ENCODE data around the gene HSH2D. TPM values are rescaled to one million over a fixed set of nuclear protein-coding genes. Genes with fewer than 3 reads are reported as not detected.

Gene HSH2D
- total RNA-seq, 1 experiment from 2014 or later = not detected

DNA sequence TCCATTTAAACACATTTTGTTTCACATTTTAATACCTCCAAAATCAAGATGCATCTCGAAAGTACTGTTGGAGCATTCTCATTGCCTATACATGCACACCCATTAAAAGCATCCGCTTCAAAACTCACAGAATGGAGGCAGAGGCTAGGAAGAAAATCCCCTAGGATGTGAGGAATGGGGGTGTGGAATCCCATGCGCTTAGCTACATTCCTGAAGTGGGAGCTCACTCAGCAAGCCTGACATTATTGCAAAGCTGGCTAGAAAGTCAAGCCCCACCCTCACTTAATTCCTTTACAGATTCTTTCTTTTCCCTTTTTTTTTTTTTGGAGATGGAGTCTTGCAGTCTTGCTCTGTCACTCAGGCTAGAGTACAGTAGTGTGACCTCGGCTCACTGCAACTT is 37.1 kb downstream of the HSH2D start:
- no peaks in the 10 kb centered on the region for H3K27me3 ChIP-seq (replicated peaks)
- peaks cover 16% of the 10 kb centered on the region for H3K4me1 ChIP-seq (replicated peaks)
- H3K27ac ChIP-seq = peak overlapping the region; percentile 53
- no peaks in the 10 kb centered on the region for H3K9me3 ChIP-seq (replicated peaks)
- H3K4me3 ChIP-seq = no peak overlapping the region
- DNase-seq (ENCODE audit: low read depth in 1 of 2, low spot score in 2 of 2) = peak; percentile 71 to 80
- H3K36me3 ChIP-seq = no peaks in the 10 kb centered on the region

DNA sequence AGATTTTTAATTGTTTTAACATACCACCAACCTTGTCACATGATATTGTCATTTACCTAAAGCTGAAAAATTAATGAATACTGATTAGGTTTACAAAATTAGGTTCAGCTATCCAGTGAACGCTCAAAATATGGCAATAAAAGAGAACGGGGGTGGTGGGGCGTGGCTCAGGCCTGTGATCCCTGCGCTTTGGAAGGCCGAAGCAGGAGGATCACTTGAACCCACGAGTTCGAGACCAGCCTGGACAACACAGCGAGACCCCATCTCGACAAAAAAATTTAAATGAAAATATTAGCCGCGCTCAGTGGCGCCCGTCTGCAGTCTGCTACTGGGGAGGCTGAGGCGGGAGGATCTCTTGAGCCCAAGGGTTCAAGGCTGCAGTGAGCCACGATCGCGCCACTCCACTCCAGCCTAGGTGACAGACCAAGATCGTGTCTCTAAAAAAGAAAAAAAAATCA is 41.2 kb downstream of the HSH2D start:
- H3K4me1 ChIP-seq (replicated peaks) = peaks cover 22% of the 10 kb centered on the region
- H3K36me3 ChIP-seq = peaks cover 27% of the 10 kb centered on the region
- no peak for DNase-seq (ENCODE audit: low read depth in 1 of 2, low spot score in 2 of 2)
- no peak overlapping the region for H3K27ac ChIP-seq
- H3K27me3 ChIP-seq (replicated peaks) = no peaks in the 10 kb centered on the region
- H3K9me3 ChIP-seq (replicated peaks) = no peaks in the 10 kb centered on the region
- peak overlapping the region; percentile 59 for H3K4me3 ChIP-seq

DNA sequence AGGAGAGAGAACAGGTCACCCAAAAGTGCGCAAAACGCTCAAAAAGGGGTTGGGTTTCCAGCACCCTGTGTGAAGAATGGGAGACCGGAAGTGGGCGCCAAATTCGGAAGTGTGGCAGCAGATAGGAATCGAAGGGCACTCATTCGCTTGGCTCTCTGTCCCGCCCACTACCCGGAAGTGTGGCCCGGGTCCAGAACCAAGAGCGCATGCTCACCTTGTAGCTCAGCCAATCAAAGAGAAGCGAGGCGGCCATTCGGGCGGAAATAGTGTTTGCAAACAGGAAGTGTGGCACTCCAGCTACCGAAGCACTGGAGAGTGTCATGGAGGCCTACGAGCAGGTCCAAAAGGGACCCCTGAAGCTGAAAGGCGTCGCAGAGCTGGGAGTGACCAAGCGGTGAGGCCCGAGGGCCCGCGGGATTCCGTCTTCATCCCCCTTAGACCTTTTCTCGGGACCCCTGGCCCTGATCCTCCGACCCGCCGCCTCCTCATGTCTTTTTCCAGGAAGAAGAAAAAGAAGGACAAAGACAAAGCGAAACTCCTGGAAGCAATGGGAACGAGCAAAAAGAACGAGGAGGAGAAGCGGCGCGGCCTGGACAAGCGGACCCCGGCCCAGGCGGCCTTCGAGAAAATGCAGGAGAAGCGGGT is 41.8 kb downstream of the HSH2D start, which contains the start of gene FAM32A:
Gene FAM32A, plus strand, starts transcription at position 288 of the 645 bp plus-strand sequence. Its CDS starts 33 bp downstream, at position 321.
- no peaks in the 10 kb centered on the region for H3K9me3 ChIP-seq (replicated peaks)

DNA sequence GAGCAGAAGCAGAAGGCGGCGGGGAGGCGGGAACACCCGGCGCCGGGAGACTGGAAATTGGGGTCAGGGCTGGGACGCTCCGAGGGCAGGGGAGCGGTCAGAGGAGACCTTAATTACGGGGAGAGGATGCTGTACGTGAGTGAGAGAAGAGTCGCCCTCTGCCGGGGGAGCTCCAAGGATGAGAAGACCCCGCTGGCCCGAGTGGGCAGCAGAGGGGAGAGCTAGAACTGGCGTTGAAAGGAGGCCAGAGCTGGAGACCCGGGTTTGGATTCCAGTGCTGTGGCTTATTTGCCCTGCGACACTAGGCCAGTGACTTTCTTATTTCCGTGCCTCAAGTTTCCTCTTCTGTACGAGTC is 42.3 kb downstream of the HSH2D start:
- Histone ChIP-seq H3K4me1 (replicated peaks) (peaks cover 16% of the 10 kb centered on the region), H3K9me3 (replicated peaks) (no peaks in the 10 kb centered on the region)
- DNase-seq (ENCODE audit: low read depth in 1 of 2, low spot score in 2 of 2) = peak; percentile 65 to 67

More for the DNA sequence above, 41.8 kb downstream of the HSH2D start, which contains the start of gene FAM32A:
- peak within 1 kb of the TSS; percentile 59 for H3K27ac ChIP-seq
- peaks cover 20% of the 10 kb centered on the region for H3K4me1 ChIP-seq (replicated peaks)
- H3K4me3 ChIP-seq = peak within 1 kb of the TSS; percentile 59
- peaks cover 33% of the 10 kb centered on the region for H3K36me3 ChIP-seq
- H3K27me3 ChIP-seq (replicated peaks) = no peaks in the 10 kb centered on the region
- DNase-seq (ENCODE audit: low read depth in 1 of 2, low spot score in 2 of 2) = peak; percentile 96 to 100

DNA sequence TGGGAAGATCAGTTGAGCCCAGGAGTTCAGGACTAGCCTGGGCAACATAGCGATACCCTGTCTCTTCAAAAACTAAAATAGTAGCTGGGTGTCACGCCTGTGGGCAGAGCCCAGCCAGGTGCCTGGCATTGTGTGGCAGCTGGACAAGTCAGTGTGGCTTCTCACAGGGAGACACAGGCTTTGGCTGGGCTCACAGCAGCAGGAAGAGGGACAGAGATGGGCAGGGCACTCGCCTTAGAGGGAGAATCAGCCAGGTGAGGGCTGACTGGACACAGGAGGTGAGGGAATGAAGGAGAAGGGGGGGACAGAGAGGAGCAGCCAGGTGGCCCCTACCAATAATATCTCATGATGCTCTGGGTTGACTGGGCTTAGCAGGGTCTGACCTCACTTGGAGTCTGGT is 45.0 kb downstream of the HSH2D start:
- Histone ChIP-seq H3K4me3 (no peak overlapping the region), H3K27me3 (replicated peaks) (no peaks in the 10 kb centered on the region), H3K27ac (no peak overlapping the region), H3K4me1 (replicated peaks) (peaks cover 9% of the 10 kb centered on the region), H3K9me3 (replicated peaks) (no peaks in the 10 kb centered on the region), H3K36me3 (peaks cover 52% of the 10 kb centered on the region)
- DNase-seq (ENCODE audit: low read depth in 1 of 2, low spot score in 2 of 2) = no peak

More for the DNA sequence above, 42.3 kb downstream of the HSH2D start:
- Histone ChIP-seq H3K36me3 (peaks cover 38% of the 10 kb centered on the region), H3K27ac (peak overlapping the region; percentile 59), H3K4me3 (peak overlapping the region; percentile 59), H3K27me3 (replicated peaks) (no peaks in the 10 kb centered on the region)

DNA sequence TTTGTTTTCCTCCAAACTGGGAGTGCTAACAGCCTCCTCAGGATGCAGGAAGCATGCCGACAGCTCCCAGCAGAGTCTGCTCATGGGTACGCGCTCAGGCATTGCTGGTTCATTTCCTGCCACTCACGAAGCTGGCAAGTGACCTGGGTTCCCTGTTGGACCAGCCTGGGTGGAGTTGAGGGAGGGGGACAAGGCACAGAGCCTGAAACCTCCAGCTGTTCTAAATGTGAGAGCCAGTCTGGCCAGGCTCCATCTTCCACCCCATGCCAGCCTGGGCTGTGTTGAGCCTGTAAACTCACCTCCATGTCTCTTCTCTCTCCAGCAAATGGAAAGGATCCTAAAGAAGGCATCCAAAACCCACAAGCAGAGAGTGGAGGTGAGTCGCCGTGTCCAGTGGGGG is 46.7 kb downstream of the HSH2D start:
- H3K27me3 ChIP-seq (replicated peaks) = no peaks in the 10 kb centered on the region
- no peak for DNase-seq (ENCODE audit: low read depth in 1 of 2, low spot score in 2 of 2)
- H3K36me3 ChIP-seq = peaks cover 52% of the 10 kb centered on the region
- H3K27ac ChIP-seq = no peak overlapping the region
- peaks cover 6% of the 10 kb centered on the region for H3K4me1 ChIP-seq (replicated peaks)
- no peak overlapping the region for H3K4me3 ChIP-seq
- no peaks in the 10 kb centered on the region for H3K9me3 ChIP-seq (replicated peaks)

DNA sequence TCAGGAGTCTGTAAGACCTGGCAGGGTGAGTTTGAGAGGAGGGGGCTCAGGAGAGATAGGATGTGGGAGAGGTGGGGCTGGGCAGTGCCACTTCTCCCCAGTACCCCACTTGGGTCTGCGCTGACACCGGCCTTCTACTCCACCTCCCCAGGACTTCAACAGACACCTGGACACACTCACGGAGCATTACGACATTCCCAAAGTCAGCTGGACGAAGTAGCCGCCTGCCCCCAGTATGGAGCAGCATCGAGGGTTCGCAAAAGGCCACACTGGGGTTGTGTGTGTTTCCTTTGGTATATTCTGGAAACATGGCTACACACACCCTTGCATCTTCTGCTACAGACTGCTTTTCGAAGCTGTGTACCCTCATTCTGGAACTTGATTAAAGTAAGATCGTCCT is 47.3 kb downstream of the HSH2D start:
- Histone ChIP-seq H3K4me1 (replicated peaks) (peaks cover 6% of the 10 kb centered on the region), H3K9me3 (replicated peaks) (no peaks in the 10 kb centered on the region), H3K4me3 (no peak overlapping the region), H3K27me3 (replicated peaks) (no peaks in the 10 kb centered on the region), H3K27ac (no peak overlapping the region), H3K36me3 (peaks cover 52% of the 10 kb centered on the region)
- no peak for DNase-seq (ENCODE audit: low read depth in 1 of 2, low spot score in 2 of 2)

DNA sequence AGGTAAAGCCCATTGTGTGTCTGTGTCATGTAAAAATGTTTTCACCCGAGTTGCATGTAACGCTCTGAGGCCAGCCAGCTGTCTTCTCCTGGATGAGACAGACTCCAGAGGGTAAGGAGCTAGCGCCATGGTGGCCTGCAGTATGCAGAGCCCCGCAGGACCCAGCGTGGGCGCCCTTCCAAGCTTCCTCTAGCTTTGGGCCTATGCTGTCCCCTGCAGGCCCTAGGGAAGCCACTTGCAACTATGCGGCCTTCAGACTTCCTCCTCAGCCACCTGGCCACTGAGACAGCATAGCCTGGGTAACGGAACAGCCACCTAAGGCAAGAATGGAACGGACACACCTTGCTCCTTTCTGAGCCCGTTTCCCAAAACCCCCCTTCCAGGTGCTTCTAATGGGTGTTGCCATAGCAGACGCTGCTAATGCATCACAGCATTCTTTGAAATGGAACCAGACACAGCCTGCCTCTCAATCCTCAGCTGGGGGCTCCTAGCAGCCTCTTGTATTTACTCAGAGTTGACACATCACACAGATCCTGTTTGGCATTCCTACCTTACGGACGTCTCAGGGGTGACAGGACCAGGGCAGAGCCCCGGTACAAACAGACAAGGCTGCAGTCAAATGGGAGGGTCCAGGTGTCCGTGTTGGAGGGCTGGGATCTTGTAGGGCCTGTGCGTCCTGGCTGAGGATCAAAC is 47.9 kb downstream of the HSH2D start:
- Histone ChIP-seq H3K4me3 (no peak overlapping the region), H3K27me3 (replicated peaks) (no peaks in the 10 kb centered on the region), H3K36me3 (peaks cover 52% of the 10 kb centered on the region), H3K9me3 (replicated peaks) (no peaks in the 10 kb centered on the region), H3K4me1 (replicated peaks) (peaks cover 4% of the 10 kb centered on the region), H3K27ac (no peak overlapping the region)
- DNase-seq (ENCODE audit: low read depth in 1 of 2, low spot score in 2 of 2) = no peak

DNA sequence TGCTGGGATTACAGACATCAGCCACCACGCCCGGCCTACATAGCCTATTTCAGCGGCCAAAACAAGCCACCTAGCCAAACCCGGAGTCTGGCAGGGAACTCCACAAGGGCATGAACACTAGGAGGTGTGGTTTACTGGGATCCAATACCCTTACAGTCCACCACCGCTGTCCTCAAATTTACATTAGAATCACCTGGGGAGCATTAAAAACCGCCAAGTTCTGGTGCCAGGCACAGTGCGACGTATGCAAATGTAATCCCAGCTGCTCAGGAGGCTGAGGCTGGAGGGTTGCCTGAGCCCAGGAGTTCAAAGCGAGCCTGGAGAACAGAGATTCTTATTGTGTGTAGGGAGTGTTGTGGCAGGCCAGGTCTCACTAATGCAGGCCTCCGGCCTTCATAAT is 50.0 kb downstream of the HSH2D start:
- Histone ChIP-seq H3K36me3 (peaks cover 40% of the 10 kb centered on the region), H3K27me3 (replicated peaks) (no peaks in the 10 kb centered on the region), H3K4me3 (no peak overlapping the region), H3K4me1 (replicated peaks) (peaks cover 13% of the 10 kb centered on the region), H3K27ac (no peak overlapping the region), H3K9me3 (replicated peaks) (no peaks in the 10 kb centered on the region)
- no peak for DNase-seq (ENCODE audit: low read depth in 1 of 2, low spot score in 2 of 2)

DNA sequence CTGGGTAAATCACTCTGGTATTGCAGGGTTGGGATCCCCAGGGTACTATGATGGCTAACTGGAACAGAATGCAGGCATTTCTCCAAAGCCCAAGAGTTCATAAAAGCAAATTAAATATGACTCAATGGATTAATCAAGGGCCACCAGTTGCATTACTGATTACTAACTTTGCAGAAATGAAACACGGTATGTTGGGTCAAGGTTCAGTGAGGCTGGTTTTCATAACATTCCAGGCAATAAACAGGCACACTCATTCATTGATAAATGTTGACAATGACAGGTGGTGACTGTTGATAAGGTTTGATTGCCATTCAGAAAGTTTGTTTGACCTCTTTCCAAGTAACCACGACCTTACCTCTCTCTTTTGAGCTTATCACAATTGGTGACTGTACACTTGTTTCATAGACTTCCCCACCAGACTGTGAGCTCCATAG is 53.7 kb downstream of the HSH2D start:
- H3K36me3 ChIP-seq = peaks cover 31% of the 10 kb centered on the region
- H3K4me3 ChIP-seq = peak overlapping the region; percentile 77
- H3K9me3 ChIP-seq (replicated peaks) = no peaks in the 10 kb centered on the region
- DNase-seq (ENCODE audit: low read depth in 1 of 2, low spot score in 2 of 2) = no peak
- no peaks in the 10 kb centered on the region for H3K27me3 ChIP-seq (replicated peaks)
- peaks cover 21% of the 10 kb centered on the region for H3K4me1 ChIP-seq (replicated peaks)
- H3K27ac ChIP-seq = peak overlapping the region; percentile 69

DNA sequence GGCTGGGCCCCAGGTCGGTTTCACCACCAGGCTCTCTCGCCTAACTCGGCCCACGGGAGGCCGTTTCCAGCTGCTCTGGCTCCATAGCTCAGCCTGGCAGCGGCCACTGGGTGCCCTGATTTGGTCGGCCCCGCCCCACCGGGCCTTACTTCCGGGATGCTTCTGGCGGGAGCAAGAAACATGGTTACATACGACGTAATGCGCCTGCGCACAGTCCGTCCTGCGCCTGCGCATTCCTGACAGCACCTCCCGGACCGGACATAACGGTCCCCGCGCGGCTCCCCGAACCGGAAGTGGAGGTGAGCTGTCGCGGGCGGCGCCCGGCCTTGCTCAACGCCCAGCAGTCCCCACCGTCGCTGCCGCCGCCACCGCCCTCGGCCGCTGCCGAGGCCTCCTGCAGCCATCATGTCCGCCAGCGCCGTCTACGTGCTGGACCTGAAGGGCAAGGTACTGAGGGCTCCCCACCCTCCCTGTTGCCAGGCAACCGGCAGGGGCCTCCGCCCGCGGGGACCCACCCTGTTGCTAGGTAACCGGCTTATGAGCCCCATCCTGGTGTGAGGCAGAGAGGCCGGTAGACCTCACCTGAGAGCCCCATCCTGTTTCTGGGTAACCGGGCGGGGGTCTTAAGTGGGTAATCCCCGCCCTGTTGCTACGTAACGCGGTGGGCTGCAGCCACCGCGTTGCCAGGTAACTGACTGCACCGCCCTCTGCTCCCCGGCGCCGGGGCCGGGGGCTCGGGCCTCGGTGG is 54.3 kb downstream of the HSH2D start, which contains the start of gene AP1M1:
Gene AP1M1, plus strand, starts transcription at position 290 of the 748 bp plus-strand sequence. Its CDS starts 116 bp downstream, at position 406.
- H3K9me3 ChIP-seq (replicated peaks) = no peaks in the 10 kb centered on the region

DNA sequence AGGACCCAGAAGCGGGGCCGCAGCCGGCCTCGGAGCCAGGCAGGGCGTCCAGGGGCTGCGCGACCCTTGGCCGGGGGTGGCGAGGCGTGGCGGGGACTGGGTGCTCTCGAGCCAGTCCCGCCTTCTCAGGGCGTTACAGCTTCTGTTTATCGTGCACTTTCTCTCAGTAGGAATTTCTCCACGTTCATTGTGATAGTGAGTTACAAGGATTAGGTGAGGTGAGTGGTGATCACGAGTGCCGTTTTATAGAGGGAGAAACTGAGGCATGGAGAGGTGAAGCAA is 54.8 kb downstream of the HSH2D start:
- no peaks in the 10 kb centered on the region for H3K9me3 ChIP-seq (replicated peaks)
- H3K4me1 ChIP-seq (replicated peaks) = peaks cover 21% of the 10 kb centered on the region
- peak in 1 of 2 experiments; percentile 15 for DNase-seq (ENCODE audit: low read depth in 1 of 2, low spot score in 2 of 2)

More for the DNA sequence above, 54.3 kb downstream of the HSH2D start, which contains the start of gene AP1M1:
- peaks cover 21% of the 10 kb centered on the region for H3K4me1 ChIP-seq (replicated peaks)
- H3K4me3 ChIP-seq = peak within 1 kb of the TSS; percentile 77
- H3K27me3 ChIP-seq (replicated peaks) = no peaks in the 10 kb centered on the region
- peaks cover 35% of the 10 kb centered on the region for H3K36me3 ChIP-seq
- DNase-seq (ENCODE audit: low read depth in 1 of 2, low spot score in 2 of 2) = peak; percentile 93 to 99
- peak within 1 kb of the TSS; percentile 69 for H3K27ac ChIP-seq

DNA sequence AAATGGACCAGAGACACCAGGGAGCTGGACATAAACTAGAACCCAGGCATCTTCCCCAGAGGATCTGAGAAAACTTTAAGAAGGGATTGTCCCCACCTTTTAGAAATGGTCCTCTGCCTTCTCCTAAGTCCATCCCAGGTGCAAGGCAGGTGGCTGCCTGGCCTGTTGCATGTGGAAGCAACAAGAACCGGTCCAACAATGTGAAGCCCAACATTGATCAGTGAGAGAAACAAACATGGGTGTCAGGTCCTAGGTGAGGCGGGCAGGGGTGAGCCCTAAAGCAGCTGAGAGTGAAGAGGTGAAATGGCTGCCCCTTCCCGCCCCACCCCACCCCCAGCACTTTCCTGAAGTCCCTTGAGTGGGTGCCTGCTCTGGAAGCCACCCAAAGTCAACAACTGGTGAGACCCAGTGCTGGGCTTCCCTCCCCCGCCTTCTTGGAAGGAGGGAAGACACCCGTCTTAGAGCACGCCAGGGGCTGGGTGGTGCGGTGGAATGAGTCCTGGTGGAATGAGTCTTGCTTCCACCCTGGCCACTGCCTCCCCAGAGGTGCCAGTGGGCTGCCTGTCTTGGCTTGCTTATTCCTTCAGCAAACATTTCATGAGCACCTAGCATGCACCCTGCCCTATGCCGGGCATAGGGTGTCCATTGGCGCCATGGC is 55.9 kb downstream of the HSH2D start:
- H3K27ac ChIP-seq = no peak overlapping the region
- H3K4me3 ChIP-seq = no peak overlapping the region

More for the DNA sequence above, 54.8 kb downstream of the HSH2D start:
- peak overlapping the region; percentile 77 for H3K4me3 ChIP-seq
- H3K36me3 ChIP-seq = peaks cover 41% of the 10 kb centered on the region
- H3K27me3 ChIP-seq (replicated peaks) = no peaks in the 10 kb centered on the region
- H3K27ac ChIP-seq = peak overlapping the region; percentile 69

More for the DNA sequence above, 55.9 kb downstream of the HSH2D start:
- H3K9me3 ChIP-seq (replicated peaks) = no peaks in the 10 kb centered on the region
- H3K27me3 ChIP-seq (replicated peaks) = no peaks in the 10 kb centered on the region
- DNase-seq (ENCODE audit: low read depth in 1 of 2, low spot score in 2 of 2) = no peak
- H3K4me1 ChIP-seq (replicated peaks) = peaks cover 21% of the 10 kb centered on the region
- peaks cover 51% of the 10 kb centered on the region for H3K36me3 ChIP-seq
